Mesenchymal stem cell (in vitro differentiated cells and primary cell): ENCODE results near the gene BPGM.

ENCODE experiments used
- DNase-seq: peaks from one replicate; pipeline ENCODE4 v3.0.0-alpha.2; 2013
- H2AFZ ChIP-seq: one replicate; pipeline ENCODE4 v1.6.1; 2013; ENCODE audit warnings: low read depth, mild to moderate bottlenecking, control low read depth, inconsistent platforms, low read length, moderate library complexity
- H2AK5ac ChIP-seq: 2 replicates; pipeline ENCODE4 v1.6.1; 2013; ENCODE audit warnings: low read length, moderate library complexity, mild to moderate bottlenecking, inconsistent platforms; ENCODE audit not compliant: severe bottlenecking
- H2BK120ac ChIP-seq: one replicate; pipeline ENCODE4 v1.6.1; 2013; ENCODE audit warnings: low read depth, mild to moderate bottlenecking, inconsistent platforms, low read length, moderate library complexity
- H2BK12ac ChIP-seq, 2 experiments: one replicate each; pipeline ENCODE4 v1.6.1; 2013; ENCODE audit warnings: inconsistent platforms in 2 of 2, low read length in 2 of 2, mild to moderate bottlenecking in 2 of 2, moderate library complexity in 2 of 2, control low read depth in 1 of 2
- H2BK15ac ChIP-seq: one replicate; pipeline ENCODE4 v1.6.1; 2013; ENCODE audit warnings: mild to moderate bottlenecking, low read depth, inconsistent platforms; ENCODE audit not compliant: poor library complexity, severe bottlenecking
- H2BK5ac ChIP-seq: 2 replicates; pipeline ENCODE4 v1.6.1; 2013; ENCODE audit warnings: low read depth, mild to moderate bottlenecking, low read length, control low read depth, inconsistent platforms; ENCODE audit not compliant: poor library complexity, severe bottlenecking
- H3K14ac ChIP-seq, 2 experiments: one replicate each; pipeline ENCODE4 v1.6.1; 2013; ENCODE audit warnings: inconsistent platforms in 2 of 2, low read length in 2 of 2, control low read depth in 1 of 2, mild to moderate bottlenecking in 1 of 2, moderate library complexity in 1 of 2
- H3K18ac ChIP-seq, 2 experiments: one replicate each; pipeline ENCODE4 v1.6.1; 2013; ENCODE audit warnings: inconsistent platforms in 2 of 2, low read length in 2 of 2, control low read depth in 1 of 2, low read depth in 1 of 2, mild to moderate bottlenecking in 1 of 2
- H3K23ac ChIP-seq, 2 experiments: one replicate each; pipeline ENCODE4 v1.6.1; 2013; ENCODE audit warnings: inconsistent platforms in 2 of 2, low read length in 2 of 2, mild to moderate bottlenecking in 2 of 2, moderate library complexity in 2 of 2, control low read depth in 1 of 2
- H3K27ac ChIP-seq: 2 replicates; pipeline ENCODE4 v1.5.1; 2013; ENCODE audit warnings: mild to moderate bottlenecking, moderate library complexity, low read length, control low read depth, inconsistent platforms; ENCODE audit not compliant: poor library complexity, severe bottlenecking
- H3K27me3 ChIP-seq, 2 experiments: 2 replicates each; pipeline versions ENCODE4 v1.6.1 to v1.7.0; 2013; ENCODE audit warnings: low read length in 2 of 2, mild to moderate bottlenecking in 2 of 2, moderate library complexity in 2 of 2, control low read depth in 1 of 2, inconsistent platforms in 1 of 2; ENCODE audit not compliant: control insufficient read depth in 1 of 2, insufficient read depth in 1 of 2
- H3K36me3 ChIP-seq, 2 experiments: 2 replicates each; pipeline versions ENCODE4 v1.6.1 to v1.7.0; 2013; ENCODE audit warnings: low read length in 2 of 2, control low read depth in 1 of 2, inconsistent platforms in 1 of 2, low read depth in 1 of 2, mild to moderate bottlenecking in 1 of 2; ENCODE audit not compliant: insufficient read depth in 2 of 2, control insufficient read depth in 1 of 2
- H3K4ac ChIP-seq, 2 experiments: one replicate each; pipeline ENCODE4 v1.6.1; 2013; ENCODE audit warnings: inconsistent platforms in 2 of 2, low read length in 2 of 2, mild to moderate bottlenecking in 2 of 2, moderate library complexity in 2 of 2, control low read depth in 1 of 2, low read depth in 1 of 2
- H3K4me1 ChIP-seq: 2 replicates; pipeline ENCODE4 v1.6.1; 2013; ENCODE audit warnings: low read depth, low read length, control low read depth; ENCODE audit not compliant: control insufficient read depth, insufficient read depth
- H3K4me2 ChIP-seq: 2 replicates; pipeline ENCODE4 v1.6.1; 2013; ENCODE audit warnings: low read length, mild to moderate bottlenecking, inconsistent platforms; ENCODE audit not compliant: poor library complexity, severe bottlenecking
- H3K4me3 ChIP-seq, 2 experiments: 2 replicates each; pipeline versions ENCODE4 v1.5.1 to v1.7.0; 2013; ENCODE audit warnings: low read length in 2 of 2, mild to moderate bottlenecking in 2 of 2, control low read depth in 1 of 2, low read depth in 1 of 2; ENCODE audit not compliant: insufficient read depth in 1 of 2
- H3K79me1 ChIP-seq: replicated peaks from 2 replicates; pipeline ENCODE4 v1.6.1; 2013; ENCODE audit warnings: mild to moderate bottlenecking, control low read depth, low read length, inconsistent platforms; ENCODE audit not compliant: poor library complexity, severe bottlenecking
- H3K9ac ChIP-seq: 2 replicates; pipeline ENCODE4 v1.7.0; 2013; ENCODE audit warnings: mild to moderate bottlenecking, low read length, moderate library complexity
- H3K9me3 ChIP-seq: 2 replicates; pipeline ENCODE4 v1.7.0; 2013; ENCODE audit warnings: mild to moderate bottlenecking, low read length; ENCODE audit not compliant: control insufficient read depth
- H4K8ac ChIP-seq: one replicate; pipeline ENCODE4 v1.6.1; 2013; ENCODE audit warnings: inconsistent platforms, mild to moderate bottlenecking, low read length, moderate library complexity
- H4K91ac ChIP-seq: one replicate; pipeline ENCODE4 v1.6.1; 2013; ENCODE audit warnings: mild to moderate bottlenecking, low read length, inconsistent platforms
- WGBS: methylation state at CpG from one replicate; pipeline ENCODE4 v1.1.7; 2013; ENCODE audit warnings: mixed read lengths; 5-methylcytosine and 5-hydroxymethylcytosine counted together

Gene BPGM

DNA sequence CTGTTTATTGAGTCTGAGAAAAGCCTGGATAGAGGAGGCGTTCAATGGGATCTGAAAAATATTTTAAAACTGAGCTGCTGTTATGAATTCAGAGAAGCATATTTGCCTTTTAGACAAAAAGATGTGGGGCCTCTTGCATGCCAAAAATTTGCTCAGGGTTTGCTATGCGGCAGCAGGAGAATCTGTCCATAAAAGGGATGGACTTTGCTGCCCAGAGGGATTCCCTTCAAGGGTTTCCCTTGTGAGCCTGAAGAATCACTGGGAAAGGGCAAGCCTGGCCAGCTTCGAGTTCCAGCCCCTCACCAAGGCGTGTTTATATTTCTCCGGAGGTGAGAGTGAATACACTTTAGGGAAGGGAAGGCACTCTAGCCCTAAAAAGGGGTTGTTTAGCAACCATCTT is 77.2 kb downstream of the BPGM start:
- Histone ChIP-seq H3K4me1 (peaks cover 2% of the 10 kb centered on the region), H3K4me3 (no peak overlapping the region), H3K27me3 (no peaks in the 10 kb centered on the region), H2AFZ (no peak overlapping the region), H3K14ac (no peak overlapping the region), H3K18ac (no peak overlapping the region), H3K9me3 (no peaks in the 10 kb centered on the region), H3K36me3 (no peaks in the 10 kb centered on the region), H3K4me2 (no peak overlapping the region), H2BK12ac (peak overlapping the region in 1 of 2 experiments; percentile 64), H3K23ac (no peak overlapping the region), H3K79me1 (no peaks in the 10 kb centered on the region), H2AK5ac (no peak overlapping the region), H2BK15ac (peak overlapping the region; percentile 36), H4K8ac (no peak overlapping the region), H4K91ac (no peak overlapping the region), H3K4ac (peak overlapping the region in 1 of 2 experiments; percentile 67), H2BK120ac (no peak overlapping the region), H3K27ac (no peak overlapping the region), H3K9ac (peak overlapping the region; percentile 31), H2BK5ac (no peak overlapping the region)
- WGBS, result 83% methylated on average over 5 of the region's 5 CpGs
- no peak for DNase-seq

DNA sequence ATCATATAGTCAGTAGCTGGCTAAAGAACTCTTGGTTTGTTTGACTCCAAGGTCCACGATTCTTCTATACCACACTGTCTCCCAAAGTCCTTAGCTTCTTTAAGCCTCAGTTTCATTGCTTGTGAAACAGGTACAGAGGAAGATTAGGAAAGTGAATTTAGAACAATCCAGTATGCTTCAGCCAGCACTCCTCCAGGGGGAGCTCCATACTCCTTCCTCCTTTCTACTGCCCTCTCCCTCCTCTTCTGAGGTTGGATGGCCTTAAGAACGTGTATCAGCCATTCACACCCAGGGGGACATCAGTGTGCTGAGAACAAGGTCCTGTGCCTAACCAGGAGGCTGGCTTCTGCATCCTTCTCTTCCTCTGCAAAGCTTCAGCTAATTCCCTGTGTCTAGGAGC is 78.0 kb downstream of the BPGM start:
- Histone ChIP-seq H3K18ac (no peak overlapping the region), H3K4ac (no peak overlapping the region), H2BK120ac (no peak overlapping the region), H3K4me2 (no peak overlapping the region), H2BK15ac (no peak overlapping the region), H2BK5ac (no peak overlapping the region), H3K4me1 (peaks cover 4% of the 10 kb centered on the region), H2AK5ac (no peak overlapping the region), H4K8ac (no peak overlapping the region), H3K23ac (no peak overlapping the region), H2BK12ac (peak overlapping the region; percentile 15 to 38), H3K4me3 (no peak overlapping the region), H3K27me3 (no peaks in the 10 kb centered on the region), H4K91ac (no peak overlapping the region), H3K36me3 (no peaks in the 10 kb centered on the region), H3K14ac (peak overlapping the region in 1 of 2 experiments; percentile 53), H3K79me1 (no peaks in the 10 kb centered on the region), H2AFZ (no peak overlapping the region), H3K9ac (peak overlapping the region; percentile 31), H3K27ac (no peak overlapping the region), H3K9me3 (no peaks in the 10 kb centered on the region)
- peak; percentile 57 for DNase-seq
- 0% methylated on average over 1 of the region's 2 CpGs for WGBS

DNA sequence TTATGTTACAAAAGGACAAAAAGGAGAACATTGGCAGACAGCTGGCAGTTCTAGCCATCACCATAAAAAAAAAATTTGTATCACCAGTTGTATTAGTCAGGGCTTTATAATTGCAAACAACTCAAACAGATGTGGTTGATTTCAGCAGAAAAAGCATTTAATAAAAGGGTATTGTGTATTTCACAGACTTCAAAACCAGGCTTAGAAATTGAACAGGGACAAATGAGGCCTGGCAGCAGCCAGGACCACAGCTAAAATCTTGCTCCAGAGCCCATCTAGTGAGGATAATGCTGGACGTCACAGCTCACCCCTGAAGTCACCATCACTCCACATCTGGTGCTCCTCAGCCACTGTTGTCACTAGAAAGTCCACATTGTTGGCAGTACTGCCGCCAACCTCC is 79.9 kb downstream of the BPGM start:
- no peak overlapping the region for H3K4me3 ChIP-seq
- H2AK5ac ChIP-seq, result peak overlapping the region; percentile 88
- 84% methylated on average over 2 of the region's 2 CpGs for WGBS
- no peak overlapping the region for H3K4ac ChIP-seq
- H3K4me2 ChIP-seq, result no peak overlapping the region
- DNase-seq, result no peak
- no peak overlapping the region for H3K23ac ChIP-seq
- H3K36me3 ChIP-seq, result no peaks in the 10 kb centered on the region
- H3K9me3 ChIP-seq, result no peaks in the 10 kb centered on the region
- H2BK12ac ChIP-seq, result peak overlapping the region in 1 of 2 experiments; percentile 27
- H3K14ac ChIP-seq, result no peak overlapping the region
- H2AFZ ChIP-seq, result no peak overlapping the region
- H3K4me1 ChIP-seq, result peaks cover 7% of the 10 kb centered on the region
- H3K79me1 ChIP-seq, result no peaks in the 10 kb centered on the region
- H4K91ac ChIP-seq, result peak overlapping the region; percentile 86
- H3K18ac ChIP-seq, result peak overlapping the region in 1 of 2 experiments; percentile 31
- H2BK5ac ChIP-seq, result peak overlapping the region; percentile 3
- H3K27ac ChIP-seq, result no peak overlapping the region
- no peaks in the 10 kb centered on the region for H3K27me3 ChIP-seq
- H4K8ac ChIP-seq, result no peak overlapping the region
- no peak overlapping the region for H2BK120ac ChIP-seq
- no peak overlapping the region for H2BK15ac ChIP-seq
- H3K9ac ChIP-seq, result peak overlapping the region; percentile 54

DNA sequence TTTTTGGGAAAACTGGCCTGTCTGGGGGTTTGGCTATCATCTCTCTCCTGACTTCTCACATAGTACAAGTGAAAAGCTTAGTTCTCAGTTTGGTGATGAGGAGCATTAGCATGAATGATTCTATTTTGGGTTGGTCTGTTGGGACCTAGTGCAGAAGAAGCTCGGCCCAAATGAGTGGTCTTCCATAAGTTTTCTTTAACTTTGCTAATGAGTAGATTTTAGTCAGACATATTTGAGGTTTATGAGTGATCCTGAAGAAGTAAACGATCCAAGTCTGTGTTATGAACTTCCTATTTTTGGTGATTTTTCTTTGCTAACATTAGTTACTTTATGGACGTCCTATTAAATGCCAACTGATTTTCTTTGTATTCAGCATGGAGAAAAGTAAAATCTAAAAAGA is 81.1 kb downstream of the BPGM start:
- H2BK15ac ChIP-seq, result no peak overlapping the region
- H3K27ac ChIP-seq, result no peak overlapping the region
- H3K9ac ChIP-seq, result no peak overlapping the region
- peak overlapping the region in 1 of 2 experiments; percentile 41 for H3K18ac ChIP-seq
- no peaks in the 10 kb centered on the region for H3K36me3 ChIP-seq
- H3K14ac ChIP-seq, result no peak overlapping the region
- H2BK12ac ChIP-seq, result peak overlapping the region in 1 of 2 experiments; percentile 54
- no peak overlapping the region for H2BK5ac ChIP-seq
- H3K4ac ChIP-seq, result no peak overlapping the region
- H3K9me3 ChIP-seq, result no peaks in the 10 kb centered on the region
- no peak for DNase-seq
- H4K8ac ChIP-seq, result no peak overlapping the region
- no peak overlapping the region for H3K4me2 ChIP-seq
- WGBS, result 39% methylated on average over 3 of the region's 3 CpGs
- peaks cover 7% of the 10 kb centered on the region for H3K4me1 ChIP-seq
- no peaks in the 10 kb centered on the region for H3K79me1 ChIP-seq
- no peak overlapping the region for H3K23ac ChIP-seq
- H3K4me3 ChIP-seq, result no peak overlapping the region
- H3K27me3 ChIP-seq, result no peaks in the 10 kb centered on the region
- H4K91ac ChIP-seq, result no peak overlapping the region
- H2BK120ac ChIP-seq, result no peak overlapping the region
- no peak overlapping the region for H2AK5ac ChIP-seq
- no peak overlapping the region for H2AFZ ChIP-seq
